BE2C (cell line): ENCODE measurements around the gene ZNF614. TPM values are rescaled to one million over a fixed set of nuclear protein-coding genes. Genes with fewer than 3 reads are reported as not detected.
"Not testable (repeated sequence)": the region's sequence is repeated elsewhere in the genome, so short reads cannot be mapped to it uniquely, and the experiment has no call there.

Experiments used
- DNase-seq: peaks from one replicate; pipeline ENCODE4 v3.0.0-alpha.2; 2020
- H3K27me3 ChIP-seq: fragments of 250-450 bp; sonication (Bioruptor Pico); 2 replicates; pipeline ENCODE4 v1.5.1; 2020; ENCODE audit warnings: mild to moderate bottlenecking
- H3K36me3 ChIP-seq: fragments of 250-450 bp; sonication (Bioruptor Pico); 2 replicates; pipeline ENCODE4 v1.5.1; 2020; ENCODE audit warnings: mild to moderate bottlenecking
- H3K4me1 ChIP-seq: fragments of 250-450 bp; sonication (Bioruptor Pico); 2 replicates; pipeline ENCODE4 v1.5.1; 2020
- H3K4me3 ChIP-seq: 2 replicates; pipeline ENCODE4 v1.5.1; 2011; ENCODE audit warnings: low read depth, low read length
- H3K9me3 ChIP-seq: fragments of 250-450 bp; sonication (Bioruptor Pico); 2 replicates; pipeline ENCODE4 v1.5.1; 2020
- CTCF ChIP-seq: IDR thresholded peaks from 2 replicates; pipeline ENCODE4 v1.5.1; 2012; ENCODE audit warnings: mild to moderate bottlenecking, low read depth, low read length
- polyA plus RNA-seq: library from polyadenylated mRNA; unstranded; fragments of >200 nt; gene quantifications from one replicate; pipeline ENCODE4 v1.2.1, GENCODE V29; 2012; ENCODE audit warnings: low read depth, missing spikeins; ENCODE audit not compliant: insufficient read length, insufficient read depth

ZNF614 gene
- 5.3 TPM for polyA plus RNA-seq

GRCh38 chr19:52028027-52028779 is at the start of gene ZNF614:
Gene ZNF614 (minus strand): TSS chr19:52028379. CDS start chr19:52025745, 2,634 bp downstream.
- peak within 1 kb of the TSS; percentile 86 for H3K4me3 ChIP-seq
- no peaks in the 10 kb centered on the region for H3K27me3 ChIP-seq
- DNase-seq: peak; percentile 87
- no peak for TF ChIP-seq CTCF
- no peaks in the 10 kb centered on the region for H3K4me1 ChIP-seq
- peaks cover 5% of the 10 kb centered on the region; the same call in 1 of the 2 replicates for H3K9me3 ChIP-seq
- peaks cover 38% of the 10 kb centered on the region for H3K36me3 ChIP-seq

GRCh38 chr19:52070496-52070895 is 42.3 kb upstream of the ZNF614 start:
- H3K36me3 ChIP-seq: peaks cover 33% of the 10 kb centered on the region
- H3K9me3 ChIP-seq: peaks cover 4% of the 10 kb centered on the region; the same call in 1 of the 2 replicates
- TF ChIP-seq CTCF: no peak

DNA sequence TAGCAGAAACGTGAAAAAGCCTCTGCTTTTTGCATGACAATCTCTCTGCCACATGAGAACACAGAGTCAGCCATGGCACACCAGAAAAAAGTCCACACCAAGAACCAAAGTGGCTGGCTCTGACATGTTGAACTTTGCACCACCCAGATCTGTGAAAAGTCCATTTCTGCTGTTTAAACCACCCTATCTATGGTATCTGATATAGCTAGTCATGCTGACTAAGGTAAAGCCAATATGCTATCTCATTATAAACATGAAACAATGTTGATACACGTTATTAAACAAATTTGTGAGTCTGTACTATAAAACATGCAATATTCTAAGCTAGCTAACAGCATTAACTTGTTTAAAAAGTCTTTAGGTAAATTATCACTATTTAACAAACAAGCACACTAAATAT is 41.5 kb upstream of the ZNF614 start:
- DNase-seq: no peak
- no peak overlapping the region for H3K4me3 ChIP-seq
- no peaks in the 10 kb centered on the region for H3K27me3 ChIP-seq
- no peaks in the 10 kb centered on the region for H3K4me1 ChIP-seq
- TF ChIP-seq CTCF: no peak
- peaks cover 33% of the 10 kb centered on the region for H3K36me3 ChIP-seq
- H3K9me3 ChIP-seq: peaks cover 4% of the 10 kb centered on the region

More at GRCh38 chr19:52070496-52070895, 42.3 kb upstream of the ZNF614 start:
- no peak for DNase-seq
- Histone ChIP-seq H3K4me1 (no peaks in the 10 kb centered on the region), H3K27me3 (no peaks in the 10 kb centered on the region), H3K4me3 (no peak overlapping the region)

GRCh38 chr19:52066258-52066863 is 38.2 kb upstream of the ZNF614 start:
- no peaks in the 10 kb centered on the region for H3K27me3 ChIP-seq
- H3K9me3 ChIP-seq: peaks cover 4% of the 10 kb centered on the region
- H3K4me1 ChIP-seq: no peaks in the 10 kb centered on the region
- no peak for DNase-seq
- TF ChIP-seq CTCF: no peak
- H3K36me3 ChIP-seq: peaks cover 33% of the 10 kb centered on the region
- no peak overlapping the region for H3K4me3 ChIP-seq

- Histone ChIP-seq H3K4me1 (no peaks in the 10 kb centered on the region), H3K4me3 (no peak overlapping the region), H3K9me3 (peaks cover 4% of the 10 kb centered on the region), H3K27me3 (no peaks in the 10 kb centered on the region), H3K36me3 (peaks cover 29% of the 10 kb centered on the region)
- DNase-seq: no peak
- TF ChIP-seq CTCF: no peak
Measured at GRCh38 chr19:52065399-52065798, 37.2 kb upstream of the ZNF614 start.

DNA sequence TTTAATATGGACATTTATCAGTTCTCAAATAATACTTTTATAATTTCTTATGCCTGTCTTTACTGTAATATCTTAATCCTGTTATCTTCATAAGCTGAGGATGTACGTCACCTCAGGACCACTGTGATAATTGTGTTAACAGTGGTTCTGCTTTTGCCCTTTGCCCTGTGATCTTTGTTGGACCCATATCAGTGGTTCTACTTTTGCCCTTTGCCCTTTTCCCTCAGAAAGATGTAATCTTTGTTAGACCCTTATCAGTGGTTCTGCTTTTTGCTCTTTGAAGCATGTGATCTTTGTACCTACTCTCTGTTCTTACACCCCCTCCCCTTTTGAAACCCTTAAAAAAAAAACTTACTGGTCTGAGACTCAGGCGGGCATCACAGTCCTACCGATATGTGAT is 28.3 kb upstream of the ZNF614 start:
- H3K36me3 ChIP-seq, DNase-seq, H3K9me3 ChIP-seq, H3K27me3 ChIP-seq, H3K4me3 ChIP-seq, H3K4me1 ChIP-seq: not testable (repeated sequence)

- not testable (repeated sequence) for H3K36me3 ChIP-seq, H3K9me3 ChIP-seq, DNase-seq, H3K4me1 ChIP-seq, H3K4me3 ChIP-seq, H3K27me3 ChIP-seq
Measured at GRCh38 chr19:52051736-52052135, 23.6 kb upstream of the ZNF614 start.
